Measurements from ENCODE around the gene CARS2.

DNA sequence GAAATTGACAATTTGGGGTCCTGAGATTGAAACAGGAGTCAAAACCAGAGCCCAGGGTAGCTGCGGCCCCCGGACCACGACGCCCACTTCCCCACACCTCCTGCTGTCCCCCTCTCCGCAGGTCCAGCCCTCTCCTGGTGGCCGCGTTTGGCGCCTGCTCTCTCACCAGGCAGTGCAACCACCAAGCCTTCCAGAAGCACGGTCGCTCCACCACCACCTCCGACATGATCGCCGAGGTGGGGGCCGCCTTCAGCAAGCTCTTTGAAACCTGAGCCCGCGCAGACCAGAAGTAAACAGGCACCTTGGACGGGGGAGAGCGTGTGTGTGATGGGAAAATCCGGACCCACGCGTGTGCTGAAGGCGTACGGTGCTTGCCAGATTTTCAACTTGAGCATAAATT, 67.7 kb downstream of the CARS2 start:
- TF ChIP-seq POLR2A (IDR thresholded peaks at IDR 0.05; ENCODE audit: low read depth) (no peak), POLR2AphosphoS5 (IDR thresholded peaks at IDR 0.05) (no peak)

All from esophagus muscularis mucosa (tissue), 2 donors.